IPS-18c (cell line): ENCODE data around the gene MYO7B.

Experiments used
- H3K4me3 ChIP-seq: 2 replicates; pipeline ENCODE4 v1.7.0; 2013; ENCODE audit warnings: low read depth, mild to moderate bottlenecking, low read length, moderate library complexity; ENCODE audit not compliant: insufficient read depth
- H3K9me3 ChIP-seq: one replicate; pipeline ENCODE4 v1.6.1; 2013; ENCODE audit warnings: mild to moderate bottlenecking, low read length, moderate library complexity; ENCODE audit not compliant: control insufficient read depth, insufficient read depth

The MYO7B gene

GRCh38 chr2:127622561-127623387 lies 87.3 kb downstream of the MYO7B start:
- no peak overlapping the region for H3K4me3 ChIP-seq
- no peaks in the 10 kb centered on the region for H3K9me3 ChIP-seq

- H3K4me3 ChIP-seq = no peak overlapping the region
- H3K9me3 ChIP-seq = no peaks in the 10 kb centered on the region
Measured at GRCh38 chr2:127623388-127624319, 88.2 kb downstream of the MYO7B start.

GRCh38 chr2:127624320-127624755 lies 88.9 kb downstream of the MYO7B start:
- H3K9me3 ChIP-seq = no peaks in the 10 kb centered on the region
- no peak overlapping the region for H3K4me3 ChIP-seq

- no peaks in the 10 kb centered on the region for H3K9me3 ChIP-seq
- H3K4me3 ChIP-seq = no peak overlapping the region
Measured at GRCh38 chr2:127624756-127625571, 89.5 kb downstream of the MYO7B start.

- Histone ChIP-seq H3K4me3 (no peak overlapping the region), H3K9me3 (no peaks in the 10 kb centered on the region)
Measured at GRCh38 chr2:127625572-127625951, 90.1 kb downstream of the MYO7B start.

- H3K4me3 ChIP-seq = no peak overlapping the region
- H3K9me3 ChIP-seq = no peaks in the 10 kb centered on the region
Measured at GRCh38 chr2:127626175-127626574, 90.7 kb downstream of the MYO7B start.

- no peak overlapping the region for H3K4me3 ChIP-seq
Measured at GRCh38 chr2:127626917-127627739, 91.6 kb downstream of the MYO7B start.

GRCh38 chr2:127627740-127628571 lies 92.5 kb downstream of the MYO7B start:
- Histone ChIP-seq H3K4me3 (no peak overlapping the region), H3K9me3 (no peaks in the 10 kb centered on the region)

More at GRCh38 chr2:127626917-127627739, 91.6 kb downstream of the MYO7B start:
- H3K9me3 ChIP-seq = no peaks in the 10 kb centered on the region

- Histone ChIP-seq H3K4me3 (no peak overlapping the region), H3K9me3 (no peaks in the 10 kb centered on the region)
Measured at GRCh38 chr2:127628767-127629614, 93.5 kb downstream of the MYO7B start.

- Histone ChIP-seq H3K9me3 (no peaks in the 10 kb centered on the region), H3K4me3 (no peak overlapping the region)
Measured at GRCh38 chr2:127629637-127630036, 94.2 kb downstream of the MYO7B start.

- Histone ChIP-seq H3K9me3 (no peaks in the 10 kb centered on the region), H3K4me3 (no peak overlapping the region)
Measured at GRCh38 chr2:127630096-127630863, 94.8 kb downstream of the MYO7B start.

- Histone ChIP-seq H3K4me3 (no peak overlapping the region), H3K9me3 (no peaks in the 10 kb centered on the region)
Measured at GRCh38 chr2:127630864-127631540, 95.5 kb downstream of the MYO7B start.

- Histone ChIP-seq H3K9me3 (no peaks in the 10 kb centered on the region), H3K4me3 (no peak overlapping the region)
Measured at GRCh38 chr2:127631541-127631996, 96.1 kb downstream of the MYO7B start.
